OCI-LY1 (cell line): ENCODE measurements around the gene ORAI3.

Experiments
- EZH2 ChIP-seq: fragments of 200-600 bp; sonication (generic), shearing (Covaris generic); IDR thresholded peaks from 2 replicates; pipeline ENCODE4 v1.8.0; 2017; ENCODE audit warnings: borderline replicate concordance, mixed run types, mild to moderate bottlenecking, antibody characterized with exemption, low read length, moderate library complexity, mixed read lengths
- TF ChIP-seq, protein P1 (sequence below): fragments of 200-600 bp; sonication (generic), shearing (Covaris generic); IDR thresholded peaks from 2 replicates; pipeline ENCODE4 v1.5.1; 2017; ENCODE audit warnings: mild to moderate bottlenecking, antibody characterized with exemption, low read length, moderate library complexity, mixed read lengths

- TF ChIP-seq, protein P1, sequence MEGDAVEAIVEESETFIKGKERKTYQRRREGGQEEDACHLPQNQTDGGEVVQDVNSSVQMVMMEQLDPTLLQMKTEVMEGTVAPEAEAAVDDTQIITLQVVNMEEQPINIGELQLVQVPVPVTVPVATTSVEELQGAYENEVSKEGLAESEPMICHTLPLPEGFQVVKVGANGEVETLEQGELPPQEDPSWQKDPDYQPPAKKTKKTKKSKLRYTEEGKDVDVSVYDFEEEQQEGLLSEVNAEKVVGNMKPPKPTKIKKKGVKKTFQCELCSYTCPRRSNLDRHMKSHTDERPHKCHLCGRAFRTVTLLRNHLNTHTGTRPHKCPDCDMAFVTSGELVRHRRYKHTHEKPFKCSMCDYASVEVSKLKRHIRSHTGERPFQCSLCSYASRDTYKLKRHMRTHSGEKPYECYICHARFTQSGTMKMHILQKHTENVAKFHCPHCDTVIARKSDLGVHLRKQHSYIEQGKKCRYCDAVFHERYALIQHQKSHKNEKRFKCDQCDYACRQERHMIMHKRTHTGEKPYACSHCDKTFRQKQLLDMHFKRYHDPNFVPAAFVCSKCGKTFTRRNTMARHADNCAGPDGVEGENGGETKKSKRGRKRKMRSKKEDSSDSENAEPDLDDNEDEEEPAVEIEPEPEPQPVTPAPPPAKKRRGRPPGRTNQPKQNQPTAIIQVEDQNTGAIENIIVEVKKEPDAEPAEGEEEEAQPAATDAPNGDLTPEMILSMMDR = no peak
- TF ChIP-seq EZH2 = no peak
Observed at GRCh38 chr16:30948667-30949649, at the start of gene ORAI3.
